HG03103 (cell line): ENCODE results near the gene LONRF3.
"Not testable (repeated sequence)": the region's sequence is repeated elsewhere in the genome, so short reads cannot be mapped to it uniquely, and the experiment has no call there.

Experiments
- ATAC-seq: cut with Tn5 transposase; IDR thresholded peaks from one replicate; pipeline ENCODE4 v1.9.1; 2021; ENCODE audit warnings: low read depth; ENCODE audit not compliant: unreplicated experiment

LONRF3 gene

GRCh38 chrX:119029656-119030055 is 55.2 kb downstream of the LONRF3 start:
- ATAC-seq, result not testable (repeated sequence)

- ATAC-seq, result no peak
Measured at GRCh38 chrX:119030990-119031389, 56.6 kb downstream of the LONRF3 start.

DNA sequence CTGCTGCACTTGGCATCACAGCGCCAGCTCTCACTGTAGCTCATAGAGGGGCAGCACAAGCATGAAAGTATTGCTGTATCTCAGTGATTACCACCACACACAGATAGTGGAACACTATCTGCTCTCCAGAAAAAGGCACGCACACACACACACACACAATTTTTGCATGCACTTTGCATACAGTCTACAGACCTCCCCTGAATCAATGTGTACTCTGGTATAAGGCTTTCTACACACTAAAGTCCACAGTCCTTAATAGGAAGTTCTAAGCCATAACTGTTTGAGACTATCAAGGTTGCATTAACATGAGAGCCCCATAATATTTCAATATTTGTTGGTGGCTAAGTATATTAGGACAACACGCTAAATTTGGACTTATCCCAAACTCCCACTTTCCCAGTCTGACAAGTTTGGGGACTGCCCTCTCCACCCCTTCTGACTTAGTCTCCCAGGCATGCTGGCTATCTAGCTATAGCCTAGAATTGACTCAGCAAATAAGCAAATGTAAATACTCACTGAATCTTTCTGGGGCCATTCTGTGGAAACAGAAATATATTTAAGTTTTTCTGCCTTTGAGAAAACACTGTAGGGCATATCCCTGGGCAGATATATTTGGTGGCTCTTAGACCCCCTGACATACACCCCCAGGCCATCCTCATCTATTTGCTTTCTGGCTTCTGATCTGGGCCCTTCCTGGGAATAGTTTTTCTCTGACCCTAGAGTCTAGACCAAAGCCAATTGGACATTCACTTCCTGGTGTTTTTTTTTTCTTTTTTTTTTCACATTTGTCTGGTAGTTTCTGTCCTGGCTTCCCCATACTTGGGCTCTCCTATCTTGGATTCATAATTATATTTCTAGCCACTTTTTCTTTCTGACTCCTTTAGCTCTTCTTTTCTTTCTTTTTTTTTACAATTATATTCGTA is 62.0 kb downstream of the LONRF3 start:
- ATAC-seq, result no peak

GRCh38 chrX:119040432-119040831 is 66.0 kb downstream of the LONRF3 start:
- no peak for ATAC-seq

- no peak for ATAC-seq
Measured at GRCh38 chrX:119041175-119041574, 66.8 kb downstream of the LONRF3 start.

GRCh38 chrX:119042040-119042439 is 67.6 kb downstream of the LONRF3 start:
- no peak for ATAC-seq

- ATAC-seq, result no peak
Measured at GRCh38 chrX:119042996-119043395, 68.6 kb downstream of the LONRF3 start.

DNA sequence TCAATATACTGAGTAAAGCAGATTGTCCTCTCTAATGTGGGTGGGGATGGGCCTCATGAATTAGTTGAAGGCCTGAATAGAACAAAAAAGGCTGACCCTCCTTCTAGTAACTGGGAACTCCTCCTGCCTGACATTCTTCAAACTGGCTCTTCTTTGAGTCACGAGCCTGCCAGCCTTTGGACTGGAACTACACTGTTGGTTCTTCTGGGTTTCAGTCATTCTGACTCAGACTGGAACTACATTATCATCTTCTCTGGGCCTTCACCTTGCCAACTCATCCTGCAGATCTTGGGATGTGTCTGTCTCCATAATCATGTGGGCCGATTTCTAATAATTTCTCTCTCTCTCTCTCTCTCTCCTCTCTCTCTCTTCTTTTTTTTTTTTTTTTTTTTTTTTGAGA is 71.5 kb downstream of the LONRF3 start:
- ATAC-seq, result no peak

DNA sequence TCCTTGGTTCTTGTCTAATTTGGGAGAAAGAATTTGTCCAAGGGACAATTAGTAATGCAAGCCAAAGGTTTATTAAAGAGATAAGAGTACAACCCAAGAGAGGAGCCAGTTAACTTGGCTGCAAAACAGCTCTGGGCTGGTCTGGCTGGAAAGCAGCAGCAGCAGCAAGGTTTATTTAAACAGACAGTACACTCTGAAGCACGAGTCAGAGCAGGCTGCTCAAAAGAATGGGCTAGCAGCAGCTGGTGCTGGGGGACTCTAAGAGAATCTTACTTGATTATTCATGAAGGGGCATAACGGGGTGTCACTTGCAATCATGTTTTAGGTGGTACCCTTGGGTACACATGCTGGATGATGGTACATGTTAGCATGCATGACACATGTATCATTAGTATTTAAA is 81.3 kb downstream of the LONRF3 start:
- no peak for ATAC-seq

GRCh38 chrX:119062750-119063374 is 88.4 kb downstream of the LONRF3 start:
- ATAC-seq, result no peak

DNA sequence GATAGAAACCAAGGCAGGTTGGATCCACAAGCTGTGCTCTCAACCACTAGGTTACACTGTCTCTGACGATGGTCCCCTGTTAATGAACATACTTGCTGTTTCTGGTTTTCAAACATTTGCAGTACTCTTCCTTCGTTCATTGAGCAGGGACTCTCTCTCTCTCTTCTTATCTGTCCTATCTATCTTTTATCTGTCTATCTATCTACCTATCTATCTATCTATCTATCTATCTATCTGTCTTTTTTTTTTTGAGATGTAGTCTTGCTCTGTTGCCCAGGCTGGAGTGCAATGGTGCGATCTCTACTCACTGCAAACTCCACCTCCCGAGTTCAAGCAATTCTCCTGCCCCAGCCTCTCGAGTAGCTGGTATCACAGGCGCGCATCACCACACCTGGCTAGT is 89.0 kb downstream of the LONRF3 start:
- no peak for ATAC-seq

DNA sequence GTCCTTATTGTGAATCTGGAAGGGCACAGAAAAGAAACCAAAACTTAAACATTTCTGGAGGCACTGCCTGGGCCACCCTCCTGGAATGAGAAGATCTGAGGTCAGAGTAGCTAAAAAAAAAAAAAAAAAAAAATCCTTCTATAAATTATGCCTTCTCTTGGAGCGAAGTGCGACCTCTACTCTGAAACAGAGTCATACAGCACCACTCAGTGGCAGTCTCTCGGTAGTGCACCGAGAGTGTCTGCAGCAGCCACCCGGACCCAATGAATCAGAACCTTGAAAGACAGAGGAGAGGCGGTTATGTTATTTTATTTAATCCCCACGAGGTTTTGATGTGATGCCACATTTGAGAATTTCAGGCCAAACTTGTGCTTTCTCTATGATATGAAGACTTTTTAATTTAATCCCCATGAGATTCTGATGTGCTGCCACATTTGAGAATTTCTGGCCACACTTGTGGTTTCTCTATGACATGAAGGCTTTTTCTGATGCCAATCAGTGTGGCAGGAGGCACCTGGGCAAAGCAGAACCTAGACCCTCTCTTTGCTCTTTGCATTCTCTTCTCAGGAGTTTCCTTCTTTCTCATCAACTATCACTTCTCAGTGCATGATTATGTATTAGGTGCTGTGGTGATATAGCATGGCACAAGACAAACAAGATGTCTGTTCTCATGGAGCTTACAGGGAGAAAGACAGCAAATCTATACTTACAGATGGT is 92.8 kb downstream of the LONRF3 start:
- ATAC-seq, result no peak
